GM21390 (cell line): ENCODE results near the gene SPTLC3.
"Not testable (repeated sequence)": the region's sequence is repeated elsewhere in the genome, so short reads cannot be mapped to it uniquely, and the experiment has no call there.

Experiments used
- ATAC-seq: cut with Tn5 transposase; IDR thresholded peaks from one replicate; pipeline ENCODE4 v1.9.1; 2021; ENCODE audit not compliant: unreplicated experiment

Gene SPTLC3

GRCh38 chr20:13008761-13009681 lies at the start of gene SPTLC3:
Gene SPTLC3 (plus strand): TSS chr20:13008972. CDS start chr20:13009268, 296 bp downstream.
- ATAC-seq: peak; percentile 41

GRCh38 chr20:12961725-12962124 lies 47.0 kb upstream of the SPTLC3 start:
- ATAC-seq: no peak

- no peak for ATAC-seq
Observed at GRCh38 chr20:12962895-12963294, 45.9 kb upstream of the SPTLC3 start.

GRCh38 chr20:12963416-12963815 lies 45.4 kb upstream of the SPTLC3 start:
- no peak for ATAC-seq

GRCh38 chr20:12965212-12965869 lies 43.4 kb upstream of the SPTLC3 start:
- no peak for ATAC-seq

GRCh38 chr20:12965870-12966251 lies 42.9 kb upstream of the SPTLC3 start:
- no peak for ATAC-seq

GRCh38 chr20:12966468-12967085 lies 42.2 kb upstream of the SPTLC3 start:
- ATAC-seq: no peak

GRCh38 chr20:12967932-12968331 lies 40.8 kb upstream of the SPTLC3 start:
- ATAC-seq: no peak

GRCh38 chr20:12968472-12968871 lies 40.3 kb upstream of the SPTLC3 start:
- ATAC-seq: no peak

- no peak for ATAC-seq
Observed at GRCh38 chr20:12969071-12969669, 39.6 kb upstream of the SPTLC3 start.

- no peak for ATAC-seq
Observed at GRCh38 chr20:12970372-12970821, 38.4 kb upstream of the SPTLC3 start.

GRCh38 chr20:12975833-12976608 lies 32.8 kb upstream of the SPTLC3 start:
- no peak for ATAC-seq

- ATAC-seq: no peak
Observed at GRCh38 chr20:12976720-12977309, 32.0 kb upstream of the SPTLC3 start.

GRCh38 chr20:12977328-12978125 lies 31.2 kb upstream of the SPTLC3 start:
- ATAC-seq: no peak

GRCh38 chr20:12978126-12978394 lies 30.7 kb upstream of the SPTLC3 start:
- ATAC-seq: no peak

GRCh38 chr20:12978613-12979495 lies 29.9 kb upstream of the SPTLC3 start:
- no peak for ATAC-seq

- not testable (repeated sequence) for ATAC-seq
Observed at GRCh38 chr20:12979713-12980112, 29.1 kb upstream of the SPTLC3 start.

- no peak for ATAC-seq
Observed at GRCh38 chr20:12982098-12982497, 26.7 kb upstream of the SPTLC3 start.
